Astrocyte (in vitro differentiated cells and primary cell): ENCODE results near the gene UGT1A6. TPM values are rescaled to one million over a fixed set of nuclear protein-coding genes. Genes with fewer than 3 reads are reported as not detected.

Source experiments
- DNase-seq: peaks from one replicate; pipeline ENCODE4 v3.0.0-alpha.2; 2010; ENCODE audit warnings: low read depth
- FAIRE-seq: peaks from 2 replicates; lab custom pipeline; 2011; peaks lifted over from hg19 to GRCh38; lab: Jason Lieb, UNC
- H2AFZ ChIP-seq: 2 replicates; pipeline ENCODE4 v1.6.0; 2012; ENCODE audit warnings: low read depth, low read length, inconsistent platforms
- H3K27ac ChIP-seq: 2 replicates; pipeline ENCODE4 v1.5.1; 2011; ENCODE audit warnings: low read depth, low read length, inconsistent platforms
- H3K27me3 ChIP-seq: 2 replicates; pipeline ENCODE4 v1.6.0; 2011; ENCODE audit warnings: low read length, inconsistent platforms; ENCODE audit not compliant: insufficient read depth
- H3K36me3 ChIP-seq: 2 replicates; pipeline ENCODE4 v1.5.1; 2011; ENCODE audit warnings: low read length, inconsistent platforms; ENCODE audit not compliant: insufficient read depth
- H3K4me1 ChIP-seq: 2 replicates; pipeline ENCODE4 v1.5.1; 2011; ENCODE audit warnings: low read length, inconsistent platforms; ENCODE audit not compliant: insufficient read depth
- H3K4me2 ChIP-seq: 2 replicates; pipeline ENCODE4 v1.6.0; 2012; ENCODE audit warnings: low read length, inconsistent platforms
- H3K4me3 ChIP-seq: 2 replicates; pipeline ENCODE4 v1.5.1; 2011; ENCODE audit warnings: low read depth, mild to moderate bottlenecking, low read length, inconsistent platforms; ENCODE audit not compliant: insufficient read depth
- H3K79me2 ChIP-seq: 2 replicates; pipeline ENCODE4 v1.6.0; 2012; ENCODE audit warnings: mild to moderate bottlenecking, low read length, inconsistent platforms; ENCODE audit not compliant: insufficient read depth
- H3K9ac ChIP-seq: 2 replicates; pipeline ENCODE4 v1.6.0; 2012; ENCODE audit warnings: mild to moderate bottlenecking, low read length, inconsistent platforms
- H3K9me3 ChIP-seq: 2 replicates; pipeline ENCODE4 v1.5.1; 2012; ENCODE audit warnings: low read depth, mild to moderate bottlenecking, low read length, inconsistent platforms; ENCODE audit not compliant: insufficient read depth
- H4K20me1 ChIP-seq: 2 replicates; pipeline ENCODE4 v1.6.0; 2012; ENCODE audit warnings: low read length, inconsistent platforms; ENCODE audit not compliant: insufficient read depth
- H3K27ac Mint-ChIP-seq: one replicate; pipeline ENCODE4 v1.8.0; 2021; ENCODE audit warnings: mild to moderate bottlenecking, mixed read lengths; ENCODE audit not compliant: unreplicated experiment
- H3K27me3 Mint-ChIP-seq: one replicate; pipeline ENCODE4 v1.8.0; 2021; ENCODE audit warnings: low read depth, mixed read lengths; ENCODE audit not compliant: unreplicated experiment
- H3K36me3 Mint-ChIP-seq: one replicate; pipeline ENCODE4 v1.8.0; 2021; ENCODE audit warnings: low read depth, mixed read lengths; ENCODE audit not compliant: unreplicated experiment
- H3K4me1 Mint-ChIP-seq: one replicate; pipeline ENCODE4 v1.8.0; 2021; ENCODE audit warnings: low read depth, mixed read lengths; ENCODE audit not compliant: unreplicated experiment
- H3K4me3 Mint-ChIP-seq: one replicate; pipeline ENCODE4 v1.8.0; 2021; ENCODE audit warnings: mild to moderate bottlenecking, moderate library complexity, mixed read lengths; ENCODE audit not compliant: unreplicated experiment
- H3K9me3 Mint-ChIP-seq: one replicate; pipeline ENCODE4 v1.8.0; 2021; ENCODE audit warnings: mild to moderate bottlenecking, mixed read lengths; ENCODE audit not compliant: unreplicated experiment
- EZH2 ChIP-seq: IDR thresholded peaks from 2 replicates; pipeline ENCODE4 v1.6.1; 2012; ENCODE audit warnings: mild to moderate bottlenecking, low read length, inconsistent platforms; ENCODE audit not compliant: insufficient read depth
- total RNA-seq: library from RNA; stranded (reverse); gene quantifications from 2 replicates; pipeline ENCODE4 v1.2.1, GENCODE V29; 2021
- TF ChIP-seq, protein P1 (sequence below): IDR thresholded peaks from 2 replicates; pipeline ENCODE4 v1.5.1; 2011; ENCODE audit warnings: low read depth, mild to moderate bottlenecking, inconsistent platforms, low read length, moderate library complexity; ENCODE audit not compliant: insufficient read depth

The UGT1A6 gene
- total RNA-seq, 1 donor from 2014 or later: not detected

DNA sequence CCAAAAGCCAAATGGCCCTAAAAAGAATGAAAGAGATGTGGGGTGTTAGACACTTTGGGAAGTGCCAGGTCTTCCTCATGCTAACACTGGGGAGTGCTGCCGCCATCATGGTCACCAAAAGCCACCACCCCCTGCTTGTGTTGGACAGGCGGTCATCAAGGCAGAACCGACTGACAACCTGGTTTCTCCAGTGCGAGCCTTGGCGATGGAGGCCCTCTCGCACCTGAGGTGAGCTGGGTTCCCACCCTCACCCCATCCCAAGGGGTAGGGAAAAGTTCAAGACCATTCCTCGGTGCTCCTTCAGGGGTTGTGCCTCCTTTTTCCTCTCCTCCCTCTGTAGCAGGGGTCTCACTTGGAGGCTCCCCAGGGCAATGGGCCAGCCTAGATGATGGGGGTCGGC is 119.0 kb downstream of the UGT1A6 start:
- no peak for DNase-seq
- FAIRE-seq: no peak
- no peak overlapping the region for H3K4me3 ChIP-seq
- no peak overlapping the region for H3K27ac ChIP-seq
- no peaks in the 10 kb centered on the region for H3K9me3 ChIP-seq
- Mint-ChIP-seq H3K27ac (no peak overlapping the region), H3K27me3 (peaks cover 28% of the 10 kb centered on the region), H3K4me1 (no peaks in the 10 kb centered on the region), H3K4me3 (no peak overlapping the region), H3K9me3 (no peaks in the 10 kb centered on the region), H3K36me3 (no peaks in the 10 kb centered on the region)
- no peaks in the 10 kb centered on the region for H3K79me2 ChIP-seq
- no peak for TF ChIP-seq EZH2
- TF ChIP-seq, protein P1, sequence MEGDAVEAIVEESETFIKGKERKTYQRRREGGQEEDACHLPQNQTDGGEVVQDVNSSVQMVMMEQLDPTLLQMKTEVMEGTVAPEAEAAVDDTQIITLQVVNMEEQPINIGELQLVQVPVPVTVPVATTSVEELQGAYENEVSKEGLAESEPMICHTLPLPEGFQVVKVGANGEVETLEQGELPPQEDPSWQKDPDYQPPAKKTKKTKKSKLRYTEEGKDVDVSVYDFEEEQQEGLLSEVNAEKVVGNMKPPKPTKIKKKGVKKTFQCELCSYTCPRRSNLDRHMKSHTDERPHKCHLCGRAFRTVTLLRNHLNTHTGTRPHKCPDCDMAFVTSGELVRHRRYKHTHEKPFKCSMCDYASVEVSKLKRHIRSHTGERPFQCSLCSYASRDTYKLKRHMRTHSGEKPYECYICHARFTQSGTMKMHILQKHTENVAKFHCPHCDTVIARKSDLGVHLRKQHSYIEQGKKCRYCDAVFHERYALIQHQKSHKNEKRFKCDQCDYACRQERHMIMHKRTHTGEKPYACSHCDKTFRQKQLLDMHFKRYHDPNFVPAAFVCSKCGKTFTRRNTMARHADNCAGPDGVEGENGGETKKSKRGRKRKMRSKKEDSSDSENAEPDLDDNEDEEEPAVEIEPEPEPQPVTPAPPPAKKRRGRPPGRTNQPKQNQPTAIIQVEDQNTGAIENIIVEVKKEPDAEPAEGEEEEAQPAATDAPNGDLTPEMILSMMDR: no peak
- no peaks in the 10 kb centered on the region for H3K4me1 ChIP-seq
- H3K36me3 ChIP-seq: no peaks in the 10 kb centered on the region
- H3K27me3 ChIP-seq: peaks cover 4% of the 10 kb centered on the region
- no peak overlapping the region for H3K4me2 ChIP-seq
- H2AFZ ChIP-seq: no peak overlapping the region
- H4K20me1 ChIP-seq: no peaks in the 10 kb centered on the region
- H3K9ac ChIP-seq: no peak overlapping the region

DNA sequence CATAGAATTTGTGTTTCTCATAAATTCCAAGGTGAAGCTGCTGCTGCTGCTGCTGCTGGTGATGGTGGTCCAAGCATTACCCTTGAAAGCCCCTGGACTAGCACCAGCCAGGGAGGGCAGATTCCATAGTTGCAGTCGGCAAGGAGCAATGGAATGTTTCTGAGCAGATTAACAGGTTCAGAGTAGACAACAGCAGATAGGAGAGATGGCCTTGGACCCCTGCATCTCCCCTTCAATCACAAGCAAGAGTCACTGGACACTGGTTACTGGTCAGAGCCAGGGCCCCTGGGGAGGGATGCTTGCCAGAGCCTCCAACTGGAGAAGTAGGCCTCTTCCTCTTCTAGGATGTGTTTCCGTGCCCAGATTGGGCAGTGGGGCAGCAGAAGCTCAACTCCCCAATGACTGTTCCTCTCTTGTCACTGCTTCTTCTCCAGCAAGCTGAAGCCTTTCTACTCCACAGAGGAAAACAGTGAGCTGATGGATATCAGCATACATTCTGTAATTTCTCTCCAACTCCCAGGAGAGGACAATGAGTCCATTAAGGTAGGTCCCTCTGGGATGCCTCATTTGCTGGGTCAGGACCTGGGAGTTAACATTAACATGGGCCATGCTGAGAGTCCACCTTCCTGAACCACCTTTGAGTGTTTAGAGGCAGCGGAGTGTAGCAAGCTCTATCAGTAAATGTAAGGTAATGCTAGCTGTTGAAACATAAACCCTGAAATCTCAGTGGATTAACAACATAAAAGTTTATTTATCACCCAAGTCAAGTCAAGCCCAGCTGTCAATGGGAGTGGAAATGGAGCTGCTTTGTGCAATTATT is 120.8 kb downstream of the UGT1A6 start:
- Histone ChIP-seq H3K36me3 (no peaks in the 10 kb centered on the region), H4K20me1 (no peaks in the 10 kb centered on the region), H3K79me2 (no peaks in the 10 kb centered on the region), H3K9me3 (no peaks in the 10 kb centered on the region), H2AFZ (no peak overlapping the region), H3K4me2 (no peak overlapping the region), H3K9ac (no peak overlapping the region), H3K27ac (no peak overlapping the region), H3K4me3 (no peak overlapping the region), H3K27me3 (peaks cover 4% of the 10 kb centered on the region), H3K4me1 (no peaks in the 10 kb centered on the region)
- Mint-ChIP-seq H3K27ac (no peak overlapping the region), H3K4me1 (no peaks in the 10 kb centered on the region), H3K36me3 (no peaks in the 10 kb centered on the region), H3K9me3 (no peaks in the 10 kb centered on the region), H3K4me3 (no peak overlapping the region), H3K27me3 (peaks cover 34% of the 10 kb centered on the region)
- FAIRE-seq (no peak), DNase-seq (no peak)
- TF ChIP-seq EZH2: no peak
- TF ChIP-seq, protein P1: no peak
